ENCODE results near the gene BTBD8.
"Not testable (repeated sequence)": the region's sequence is repeated elsewhere in the genome, so short reads cannot be mapped to it uniquely, and the experiment has no call there.

Gene BTBD8

GRCh38 chr1:92076363-92076762, 3.8 kb upstream of the BTBD8 start:
- Mint-ChIP-seq H3K27me3 (no peaks in the 10 kb centered on the region), H3K27ac (no peak overlapping the region), H3K4me3 (no peak overlapping the region), H3K4me1 (peaks cover 6% of the 10 kb centered on the region), H3K9me3 (no peaks in the 10 kb centered on the region), H3K36me3 (ENCODE audit: low read depth) (no peaks in the 10 kb centered on the region)
- ATAC-seq (no peak), DNase-seq (no peak)

GRCh38 chr1:92078077-92078476, 2.1 kb upstream of the BTBD8 start:
- H3K9me3 Mint-ChIP-seq; DNase-seq; H3K36me3 Mint-ChIP-seq (ENCODE audit: low read depth); H3K27me3 Mint-ChIP-seq; H3K4me3 Mint-ChIP-seq; H3K4me1 Mint-ChIP-seq; H3K27ac Mint-ChIP-seq; ATAC-seq: not testable (repeated sequence)

DNA sequence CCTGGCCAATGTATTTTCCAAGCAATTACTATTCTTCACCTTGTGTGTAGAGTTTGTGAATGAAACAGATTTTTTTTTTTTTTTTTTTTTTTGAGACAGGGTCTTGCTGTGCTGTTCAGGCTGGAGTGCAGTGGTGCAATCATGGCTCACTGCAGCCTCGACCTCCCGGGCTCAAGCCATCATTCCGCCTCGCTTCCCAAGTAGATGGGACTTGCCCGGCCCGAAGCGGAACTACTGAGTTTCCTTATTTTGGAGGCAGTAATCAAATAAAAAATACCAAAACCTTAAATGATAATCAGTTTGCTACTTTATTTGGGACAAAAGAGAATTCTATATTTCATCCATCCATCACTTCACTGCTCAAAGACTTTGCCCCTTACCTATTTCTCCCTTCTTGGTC, 704 bp upstream of the BTBD8 start:
- H3K27ac Mint-ChIP-seq = no peak overlapping the region
- no peak for DNase-seq
- H3K9me3 Mint-ChIP-seq = no peaks in the 10 kb centered on the region
- H3K27me3 Mint-ChIP-seq = no peaks in the 10 kb centered on the region
- no peak for ATAC-seq
- H3K4me3 Mint-ChIP-seq = no peak overlapping the region
- peaks cover 6% of the 10 kb centered on the region for H3K4me1 Mint-ChIP-seq
- H3K36me3 Mint-ChIP-seq (ENCODE audit: low read depth) = no peaks in the 10 kb centered on the region

- Mint-ChIP-seq H3K9me3 (peaks cover 11% of the 10 kb centered on the region), H3K4me1 (peaks cover 6% of the 10 kb centered on the region), H3K27me3 (no peaks in the 10 kb centered on the region), H3K27ac (no peak overlapping the region), H3K4me3 (peak overlapping the region; percentile 86), H3K36me3 (ENCODE audit: low read depth) (peaks cover 6% of the 10 kb centered on the region)
- ATAC-seq (no peak), DNase-seq (no peak)
These were observed 886 bp downstream of the BTBD8 start for GRCh38 chr1:92081031-92081430.

- Mint-ChIP-seq H3K27me3 (no peaks in the 10 kb centered on the region), H3K36me3 (ENCODE audit: low read depth) (peaks cover 8% of the 10 kb centered on the region), H3K4me1 (peaks cover 6% of the 10 kb centered on the region), H3K9me3 (peaks cover 20% of the 10 kb centered on the region), H3K27ac (no peak overlapping the region), H3K4me3 (no peak overlapping the region)
- ATAC-seq (no peak), DNase-seq (no peak)
These were observed 4.5 kb downstream of the BTBD8 start for GRCh38 chr1:92084651-92085050.

GRCh38 chr1:92085727-92086126, 5.6 kb downstream of the BTBD8 start:
- no peak for DNase-seq
- Mint-ChIP-seq H3K4me1 (peaks cover 2% of the 10 kb centered on the region), H3K27me3 (no peaks in the 10 kb centered on the region), H3K4me3 (no peak overlapping the region), H3K36me3 (ENCODE audit: low read depth) (peaks cover 8% of the 10 kb centered on the region), H3K27ac (no peak overlapping the region), H3K9me3 (peaks cover 20% of the 10 kb centered on the region)
- ATAC-seq = no peak

DNA sequence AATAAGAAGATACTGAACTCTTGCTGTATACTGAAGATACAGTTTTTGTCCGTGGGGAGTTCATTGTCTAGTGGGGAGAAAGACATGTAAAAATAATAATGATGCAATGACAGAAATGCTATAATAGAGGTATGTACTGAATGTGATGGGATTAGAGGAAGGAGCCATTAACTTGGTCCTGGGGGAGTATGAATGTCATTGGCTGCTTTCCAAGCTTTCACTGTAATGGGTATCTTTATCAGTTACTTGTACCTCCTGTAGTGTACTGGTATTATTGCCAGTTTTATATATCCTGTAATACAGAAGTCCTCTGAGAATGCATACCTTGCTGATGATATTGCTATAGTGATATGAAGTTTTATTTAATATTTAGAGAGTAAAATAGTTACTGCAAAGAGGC, 7.4 kb downstream of the BTBD8 start:
- H3K9me3 Mint-ChIP-seq = peaks cover 20% of the 10 kb centered on the region
- H3K4me3 Mint-ChIP-seq = no peak overlapping the region
- H3K4me1 Mint-ChIP-seq = no peaks in the 10 kb centered on the region
- H3K27me3 Mint-ChIP-seq = no peaks in the 10 kb centered on the region
- H3K27ac Mint-ChIP-seq = no peak overlapping the region
- ATAC-seq (no peak), DNase-seq (no peak)
- H3K36me3 Mint-ChIP-seq (ENCODE audit: low read depth) = peaks cover 8% of the 10 kb centered on the region

GRCh38 chr1:92091625-92092024, 11.5 kb downstream of the BTBD8 start:
- Mint-ChIP-seq H3K9me3 (peaks cover 3% of the 10 kb centered on the region), H3K27ac (no peak overlapping the region), H3K4me3 (no peak overlapping the region), H3K4me1 (peaks cover 2% of the 10 kb centered on the region), H3K36me3 (ENCODE audit: low read depth) (no peaks in the 10 kb centered on the region), H3K27me3 (no peaks in the 10 kb centered on the region)
- ATAC-seq (no peak), DNase-seq (no peak)

DNA sequence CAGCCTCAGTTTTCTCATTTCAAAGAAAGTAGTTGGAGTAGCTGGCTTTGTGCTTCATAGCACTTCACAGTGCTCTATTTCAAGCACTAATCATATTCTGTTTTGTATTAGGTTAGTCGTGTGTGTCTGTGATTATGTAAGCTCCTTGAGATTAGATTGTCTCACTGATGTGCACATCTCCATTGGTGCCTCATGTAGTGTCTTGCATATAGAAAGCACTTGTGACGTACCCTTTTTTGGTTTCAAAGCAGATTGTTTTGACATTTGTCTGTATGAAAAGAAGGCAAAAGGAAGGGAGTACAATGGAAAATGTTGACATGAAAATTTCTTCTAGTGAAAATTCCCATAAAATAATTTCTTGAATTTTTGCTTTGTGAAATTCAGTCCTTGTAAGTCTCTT, 13.9 kb downstream of the BTBD8 start:
- Mint-ChIP-seq H3K36me3 (ENCODE audit: low read depth) (no peaks in the 10 kb centered on the region), H3K27me3 (no peaks in the 10 kb centered on the region), H3K4me1 (peaks cover 2% of the 10 kb centered on the region), H3K27ac (no peak overlapping the region), H3K4me3 (no peak overlapping the region), H3K9me3 (no peaks in the 10 kb centered on the region)
- DNase-seq (no peak), ATAC-seq (no peak)

DNA sequence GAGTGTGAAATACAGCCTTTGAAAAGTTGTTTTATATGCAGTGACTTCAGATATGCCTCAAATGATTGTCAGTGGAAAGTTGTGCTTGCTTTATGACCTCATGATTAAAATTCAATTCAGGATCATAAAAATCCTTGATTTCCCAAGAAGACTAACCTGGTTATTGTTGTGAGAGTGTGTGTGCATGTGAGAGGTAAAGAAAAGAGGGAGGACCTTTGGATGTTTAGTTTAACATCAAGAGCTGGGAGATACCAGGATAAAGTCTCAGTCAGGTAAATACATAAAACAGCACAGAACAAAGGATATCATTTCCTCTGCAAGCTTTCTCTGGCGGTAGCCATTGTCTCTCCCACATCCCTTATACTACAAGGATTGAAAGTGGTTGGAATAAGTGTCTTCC, 14.4 kb downstream of the BTBD8 start:
- DNase-seq = no peak

DNA sequence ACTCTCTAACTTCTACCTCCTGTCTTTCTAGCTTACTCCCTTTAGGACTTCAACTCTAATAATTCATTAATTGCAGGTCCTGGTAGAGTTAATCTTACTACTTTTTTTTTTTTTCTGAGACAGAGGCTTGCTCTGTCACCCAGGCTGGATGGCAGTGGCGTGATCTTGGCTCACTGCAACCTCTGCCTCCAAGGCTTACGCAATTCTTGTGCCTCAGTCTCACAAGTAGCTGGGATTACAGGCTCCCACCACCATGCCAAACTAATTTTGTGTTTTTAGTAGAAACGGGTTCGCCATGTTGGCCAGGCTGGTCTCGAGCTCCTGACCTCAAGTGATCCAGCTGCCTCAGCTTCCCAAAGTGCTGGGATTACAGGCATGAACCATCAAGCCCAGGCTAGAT, 15.7 kb downstream of the BTBD8 start:
- H3K36me3 Mint-ChIP-seq (ENCODE audit: low read depth) = no peaks in the 10 kb centered on the region
- peaks cover 2% of the 10 kb centered on the region for H3K4me1 Mint-ChIP-seq
- ATAC-seq (no peak), DNase-seq (no peak)
- H3K27me3 Mint-ChIP-seq = no peaks in the 10 kb centered on the region
- H3K4me3 Mint-ChIP-seq = no peak overlapping the region
- no peak overlapping the region for H3K27ac Mint-ChIP-seq
- no peaks in the 10 kb centered on the region for H3K9me3 Mint-ChIP-seq

More for the DNA sequence above, 14.4 kb downstream of the BTBD8 start:
- no peak overlapping the region for H3K4me3 Mint-ChIP-seq
- no peak overlapping the region for H3K27ac Mint-ChIP-seq
- H3K4me1 Mint-ChIP-seq = peaks cover 2% of the 10 kb centered on the region
- no peaks in the 10 kb centered on the region for H3K9me3 Mint-ChIP-seq
- ATAC-seq = no peak
- H3K36me3 Mint-ChIP-seq (ENCODE audit: low read depth) = no peaks in the 10 kb centered on the region
- no peaks in the 10 kb centered on the region for H3K27me3 Mint-ChIP-seq

- no peak overlapping the region for H3K27ac Mint-ChIP-seq
- H3K36me3 Mint-ChIP-seq (ENCODE audit: low read depth) = no peaks in the 10 kb centered on the region
- no peak overlapping the region for H3K4me3 Mint-ChIP-seq
- no peaks in the 10 kb centered on the region for H3K27me3 Mint-ChIP-seq
- H3K9me3 Mint-ChIP-seq = no peaks in the 10 kb centered on the region
- peaks cover 2% of the 10 kb centered on the region for H3K4me1 Mint-ChIP-seq
- ATAC-seq = peak; percentile 78
- no peak for DNase-seq
These were observed 16.2 kb downstream of the BTBD8 start for GRCh38 chr1:92096317-92096716.

DNA sequence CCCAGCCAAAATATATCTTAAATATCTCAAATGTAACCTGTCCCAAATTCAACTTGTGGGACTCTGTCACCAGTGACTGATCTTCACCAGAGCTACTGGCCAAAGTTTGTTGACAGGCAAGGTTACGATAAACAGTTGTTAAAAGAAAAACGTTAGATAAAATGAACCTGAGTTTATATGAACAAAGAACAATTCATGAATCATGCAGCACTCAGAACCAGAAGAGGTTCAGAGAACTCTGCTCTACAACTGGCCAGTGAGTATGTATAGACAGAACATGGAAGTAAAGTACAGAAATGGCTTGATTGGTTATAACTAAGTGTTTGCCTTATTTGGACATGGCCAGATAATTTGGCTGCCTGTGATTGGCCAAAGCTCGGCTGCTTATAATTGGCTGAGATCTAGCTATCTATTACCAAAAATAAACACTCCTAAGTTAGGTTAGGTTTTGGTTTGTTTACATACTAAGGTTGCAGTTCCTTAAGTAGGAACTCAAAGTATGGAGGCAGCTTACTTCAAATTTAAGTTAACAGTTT, 25.5 kb downstream of the BTBD8 start:
- no peak overlapping the region for H3K27ac Mint-ChIP-seq
- ATAC-seq = no peak

DNA sequence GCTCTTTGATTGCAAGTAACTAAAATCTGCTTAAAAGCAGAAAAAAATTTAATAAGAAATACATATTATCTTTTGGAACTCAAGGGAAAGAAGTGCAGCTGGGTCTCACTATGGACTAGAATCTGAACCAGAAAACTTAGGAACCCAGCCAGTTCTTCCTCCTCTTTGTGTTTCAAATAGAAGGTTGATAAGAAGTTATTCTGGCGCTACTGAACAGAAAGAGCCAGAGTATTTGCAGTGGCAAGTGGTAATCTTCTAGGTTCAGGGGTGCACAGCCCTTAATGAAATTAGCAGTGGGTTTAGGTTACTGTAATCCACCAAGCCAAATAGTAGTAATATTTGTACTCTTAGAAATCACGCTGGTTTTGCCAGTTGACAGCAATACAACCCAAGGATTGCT, 28.5 kb downstream of the BTBD8 start:
- ATAC-seq (no peak), DNase-seq (no peak)
- no peaks in the 10 kb centered on the region for H3K27me3 Mint-ChIP-seq
- no peak overlapping the region for H3K4me3 Mint-ChIP-seq
- no peaks in the 10 kb centered on the region for H3K9me3 Mint-ChIP-seq
- H3K4me1 Mint-ChIP-seq = no peaks in the 10 kb centered on the region
- H3K36me3 Mint-ChIP-seq (ENCODE audit: low read depth) = no peaks in the 10 kb centered on the region
- no peak overlapping the region for H3K27ac Mint-ChIP-seq

More for the DNA sequence above, 25.5 kb downstream of the BTBD8 start:
- no peaks in the 10 kb centered on the region for H3K36me3 Mint-ChIP-seq (ENCODE audit: low read depth)
- H3K9me3 Mint-ChIP-seq = no peaks in the 10 kb centered on the region
- no peak for DNase-seq
- H3K4me3 Mint-ChIP-seq = no peak overlapping the region
- H3K27me3 Mint-ChIP-seq = no peaks in the 10 kb centered on the region
- no peaks in the 10 kb centered on the region for H3K4me1 Mint-ChIP-seq

DNA sequence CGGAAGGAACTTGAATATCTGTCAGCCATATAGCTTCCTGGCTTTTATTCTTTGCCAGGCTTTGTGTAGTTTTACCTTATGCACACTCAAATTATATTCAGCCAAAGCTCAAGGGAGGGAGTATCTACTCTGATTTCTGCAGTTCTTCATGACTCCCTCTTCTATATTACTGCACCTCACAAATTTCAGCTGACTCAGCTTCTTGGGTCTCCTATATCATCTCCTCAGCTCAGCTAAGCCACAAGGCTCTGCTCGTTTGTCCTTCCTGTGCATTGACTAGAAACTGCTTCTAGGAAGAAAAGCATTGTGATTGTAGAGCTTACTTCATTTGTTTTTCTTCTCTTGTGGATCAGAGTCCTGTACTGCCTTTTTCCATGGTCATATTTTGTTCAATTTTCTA, 37.4 kb downstream of the BTBD8 start:
- H3K36me3 Mint-ChIP-seq (ENCODE audit: low read depth) = no peaks in the 10 kb centered on the region
- no peak overlapping the region for H3K4me3 Mint-ChIP-seq
- no peak for DNase-seq
- no peaks in the 10 kb centered on the region for H3K27me3 Mint-ChIP-seq
- H3K4me1 Mint-ChIP-seq = peaks cover 5% of the 10 kb centered on the region
- no peak for ATAC-seq
- no peaks in the 10 kb centered on the region for H3K9me3 Mint-ChIP-seq
- no peak overlapping the region for H3K27ac Mint-ChIP-seq

DNA sequence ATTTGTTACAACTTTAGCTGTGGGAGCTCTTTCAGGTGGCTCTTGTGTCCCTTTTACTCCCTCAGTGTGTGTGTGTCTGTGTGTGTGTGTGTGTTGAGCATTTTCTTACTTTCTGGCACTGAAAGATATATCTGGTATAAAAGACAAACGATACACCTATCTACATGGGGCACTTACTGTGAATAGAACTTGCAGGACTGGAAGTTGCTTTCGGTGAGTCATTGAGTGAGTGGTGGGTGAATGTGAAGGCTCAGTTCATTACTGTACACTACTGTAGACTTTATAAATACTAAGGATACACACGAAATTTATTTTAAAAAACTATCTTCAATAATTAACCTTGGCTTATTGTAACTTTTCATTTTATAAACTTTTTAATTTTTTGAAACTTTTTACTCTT, 38.7 kb downstream of the BTBD8 start:
- Mint-ChIP-seq H3K27me3 (no peaks in the 10 kb centered on the region), H3K27ac (no peak overlapping the region), H3K36me3 (ENCODE audit: low read depth) (no peaks in the 10 kb centered on the region), H3K4me3 (no peak overlapping the region), H3K4me1 (peaks cover 9% of the 10 kb centered on the region), H3K9me3 (no peaks in the 10 kb centered on the region)
- no peak for ATAC-seq
- DNase-seq = no peak
